SK-N-SH (cell line): ENCODE results near the gene ZNHIT2. TPM values are rescaled to one million over a fixed set of nuclear protein-coding genes. Genes with fewer than 3 reads are reported as not detected.
A peak's percentile ranks its signal among the peaks of the same experiment; 100 is the strongest.

Experiments
- CTCF ChIA-PET: fragments of 300-600, 350-600 bp; formaldehyde crosslinking; extraction: SDS; loops from one replicate; lab custom pipeline; 2021; lab: Yijun Ruan, JAX
- POLR2A ChIA-PET: fragments of 350-600 bp; sonication (Branson Sonifier 250); formaldehyde crosslinking; extraction: SDS; loops from one replicate; lab custom pipeline; 2020; ENCODE audit warnings: antibody characterized with exemption, inconsistent platforms; lab: Yijun Ruan, JAX
- DNase-seq: peaks from one replicate; pipeline ENCODE4 v3.0.0; 2012
- H2AFZ ChIP-seq: fragments of 200-600 bp; sonication (generic); 2 replicates; pipeline ENCODE4 v1.8.1; 2016; ENCODE audit warnings: antibody characterized with exemption, mild to moderate bottlenecking, low read depth
- H3F3A ChIP-seq: fragments of 200-600 bp; sonication (generic); replicated peaks from 2 replicates; pipeline ENCODE3; 2016; ENCODE audit warnings: antibody characterized with exemption, mild to moderate bottlenecking; ENCODE audit not compliant: insufficient read depth
- H3K27ac ChIP-seq, 2 experiments: fragments of 200-500 bp in 1 of 2; fragments of 200-600 bp in 1 of 2; sonication (Bioruptor generic) in 1 of 2; sonication (generic), shearing (Covaris generic) in 1 of 2; 2 replicates each; pipeline versions ENCODE4 v1.5.1 to v1.6.1; 2014 to 2016; ENCODE audit warnings: low read depth in 2 of 2, inconsistent platforms in 1 of 2, low read length in 1 of 2, mild to moderate bottlenecking in 1 of 2, mixed read lengths in 1 of 2
- H3K27me3 ChIP-seq: fragments of 200-600 bp; sonication (generic), shearing (Covaris generic); 2 replicates; pipeline ENCODE4 v1.6.1; 2016; ENCODE audit warnings: mixed run types; ENCODE audit not compliant: insufficient read depth
- H3K36me3 ChIP-seq, 2 experiments: fragments of 200-500 bp in 1 of 2; fragments of 200-600 bp in 1 of 2; sonication (Bioruptor generic) in 1 of 2; sonication (generic) in 1 of 2; replicated peaks in 1 of 2; 2 replicates each; pipeline versions ENCODE3 to v1.5.1; 2014 to 2016; ENCODE audit warnings: low read length in 1 of 2, mild to moderate bottlenecking in 1 of 2; ENCODE audit not compliant: insufficient read depth in 2 of 2, control insufficient read depth in 1 of 2
- H3K4me1 ChIP-seq, 2 experiments: fragments of 200-500 bp in 1 of 2; fragments of 200-600 bp in 1 of 2; sonication (Bioruptor generic) in 1 of 2; sonication (generic), shearing (Covaris generic) in 1 of 2; 2 replicates each; pipeline versions ENCODE4 v1.5.1 to v1.6.1; 2014 to 2016; ENCODE audit warnings: low read depth in 1 of 2, low read length in 1 of 2, mixed run types in 1 of 2; ENCODE audit not compliant: insufficient read depth in 2 of 2, control insufficient read depth in 1 of 2
- H3K4me2 ChIP-seq: fragments of 200-600 bp; sonication (generic), shearing (Covaris generic); 2 replicates; pipeline ENCODE4 v1.6.1; 2017; ENCODE audit warnings: mixed run types
- H3K4me3 ChIP-seq, 2 experiments: fragments of 200-500 bp in 1 of 2; fragments of 200-600 bp in 1 of 2; sonication (Bioruptor generic) in 1 of 2; sonication (generic), shearing (Covaris generic) in 1 of 2; 2 replicates each; pipeline versions ENCODE4 v1.5.1 to v1.8.1; 2014 to 2016; ENCODE audit warnings: low read depth in 2 of 2, inconsistent platforms in 1 of 2, low read length in 1 of 2, mild to moderate bottlenecking in 1 of 2, mixed read lengths in 1 of 2, moderate library complexity in 1 of 2
- H3K79me2 ChIP-seq: fragments of 200-600 bp; sonication (generic); 2 replicates; pipeline ENCODE4 v1.8.1; 2017; ENCODE audit warnings: mild to moderate bottlenecking; ENCODE audit not compliant: insufficient read depth
- H3K9ac ChIP-seq: fragments of 200-600 bp; sonication (generic); 2 replicates; pipeline ENCODE4 v1.6.1; 2017; ENCODE audit warnings: mixed run types
- H3K9me2 ChIP-seq: fragments of 200-600 bp; sonication (generic); 2 replicates; pipeline ENCODE4 v1.6.1; 2017; ENCODE audit warnings: mixed run types
- H3K9me3 ChIP-seq: fragments of 200-600 bp; sonication (generic); 2 replicates; pipeline ENCODE4 v1.6.1; 2017; ENCODE audit warnings: mixed run types, mild to moderate bottlenecking, moderate library complexity
- H4K20me1 ChIP-seq: fragments of 200-600 bp; sonication (generic); 2 replicates; pipeline ENCODE4 v1.6.1; 2017; ENCODE audit warnings: mild to moderate bottlenecking, mixed run types; ENCODE audit not compliant: insufficient read depth
- CHD2 ChIP-seq: fragments of 150-350 bp; IDR thresholded peaks from 2 replicates; pipeline ENCODE4 v1.6.1; 2018; ENCODE audit warnings: low read length; ENCODE audit not compliant: partially characterized antibody
- ELF1 ChIP-seq: IDR thresholded peaks from 2 replicates; pipeline ENCODE4 v1.4.0; 2012
- EZH2phosphoT487 ChIP-seq: fragments of 200-600 bp; sonication (generic); IDR thresholded peaks from 2 replicates; pipeline ENCODE4 v1.6.1; 2017; ENCODE audit warnings: low read depth, mixed run types, mild to moderate bottlenecking, antibody characterized with exemption, moderate library complexity, borderline replicate concordance
- FOXM1 ChIP-seq: IDR thresholded peaks from 2 replicates; pipeline ENCODE4 v1.4.0; 2012; ENCODE audit warnings: low read depth, mild to moderate bottlenecking
- GABPA ChIP-seq: IDR thresholded peaks from 2 replicates; pipeline ENCODE4 v1.4.0; 2012; ENCODE audit warnings: low read depth, mild to moderate bottlenecking
- GATA2 ChIP-seq: sonication (generic); formaldehyde crosslinking; IDR thresholded peaks from 2 replicates; pipeline ENCODE4 v1.5.0; 2020; ENCODE audit warnings: mild to moderate bottlenecking, missing genetic modification reagents
- JUND ChIP-seq: IDR thresholded peaks from 2 replicates; pipeline ENCODE4 v1.4.0; 2012
- MXI1 ChIP-seq: IDR thresholded peaks from 2 replicates; pipeline ENCODE4 v1.6.1; 2012; ENCODE audit warnings: mild to moderate bottlenecking, low read depth, low read length, improper control_type of control experiment
- NFIC ChIP-seq: IDR thresholded peaks from 2 replicates; pipeline ENCODE4 v1.4.0; 2012; ENCODE audit warnings: borderline replicate concordance
- NRF1 ChIP-seq: IDR thresholded peaks from 2 replicates; pipeline ENCODE4 v1.6.1; 2012; ENCODE audit warnings: low read depth, mild to moderate bottlenecking, low read length
- RAD21 ChIP-seq: IDR thresholded peaks from 2 replicates; pipeline ENCODE4 v1.6.1; 2012; ENCODE audit warnings: mild to moderate bottlenecking, low read length
- SIN3A ChIP-seq: IDR thresholded peaks from 2 replicates; pipeline ENCODE4 v1.6.1; 2012; ENCODE audit warnings: low read depth, mild to moderate bottlenecking, low read length, moderate library complexity, borderline replicate concordance
- SMC3 ChIP-seq: IDR thresholded peaks from 2 replicates; pipeline ENCODE4 v1.6.1; 2012; ENCODE audit warnings: low read depth, low read length, improper control_type of control experiment
- TAF1 ChIP-seq: IDR thresholded peaks from 2 replicates; pipeline ENCODE4 v1.6.1; 2012; ENCODE audit warnings: low read depth, mild to moderate bottlenecking, low read length, moderate library complexity, borderline replicate concordance
- TCF12 ChIP-seq: IDR thresholded peaks from 2 replicates; pipeline ENCODE4 v1.4.0; 2012
- YY1 ChIP-seq: IDR thresholded peaks from 2 replicates; pipeline ENCODE4 v1.4.0; 2012; ENCODE audit warnings: low read depth, mild to moderate bottlenecking
- WGBS: methylation state at CpG from one replicate; pipeline ENCODE4 v1.1.6; 2017; ENCODE audit warnings: low lambda C conversion rate; 5-methylcytosine and 5-hydroxymethylcytosine counted together
- polyA plus RNA-seq, 3 experiments: library from polyadenylated mRNA; depleted of rRNA; stranded (reverse); fragments of >200 nt; gene quantifications; 2 replicates each; pipeline ENCODE4 v1.2.3, GENCODE V29; 2012
- TF ChIP-seq, protein P1 (sequence below): fragments of 150-350 bp; IDR thresholded peaks from 2 replicates; pipeline ENCODE4 v1.6.1; 2017; ENCODE audit warnings: antibody characterized with exemption, low read length, low read depth, borderline replicate concordance
- TF ChIP-seq, protein P2 (sequence below): IDR thresholded peaks from 2 replicates; pipeline ENCODE4 v1.4.0; 2012; ENCODE audit warnings: low read depth, borderline replicate concordance
- TF ChIP-seq, protein P3 (sequence below): IDR thresholded peaks from 2 replicates; pipeline ENCODE4; 2012
- TF ChIP-seq, protein P4 (sequence below): IDR thresholded peaks from 2 replicates; pipeline ENCODE4 v1.6.1; 2012; ENCODE audit warnings: mild to moderate bottlenecking, low read depth, low read length, moderate library complexity

The ZNHIT2 gene
- polyA plus RNA-seq, 1 of the 3 experiments (the other 2 are of a cell fraction): 5.6 TPM

DNA sequence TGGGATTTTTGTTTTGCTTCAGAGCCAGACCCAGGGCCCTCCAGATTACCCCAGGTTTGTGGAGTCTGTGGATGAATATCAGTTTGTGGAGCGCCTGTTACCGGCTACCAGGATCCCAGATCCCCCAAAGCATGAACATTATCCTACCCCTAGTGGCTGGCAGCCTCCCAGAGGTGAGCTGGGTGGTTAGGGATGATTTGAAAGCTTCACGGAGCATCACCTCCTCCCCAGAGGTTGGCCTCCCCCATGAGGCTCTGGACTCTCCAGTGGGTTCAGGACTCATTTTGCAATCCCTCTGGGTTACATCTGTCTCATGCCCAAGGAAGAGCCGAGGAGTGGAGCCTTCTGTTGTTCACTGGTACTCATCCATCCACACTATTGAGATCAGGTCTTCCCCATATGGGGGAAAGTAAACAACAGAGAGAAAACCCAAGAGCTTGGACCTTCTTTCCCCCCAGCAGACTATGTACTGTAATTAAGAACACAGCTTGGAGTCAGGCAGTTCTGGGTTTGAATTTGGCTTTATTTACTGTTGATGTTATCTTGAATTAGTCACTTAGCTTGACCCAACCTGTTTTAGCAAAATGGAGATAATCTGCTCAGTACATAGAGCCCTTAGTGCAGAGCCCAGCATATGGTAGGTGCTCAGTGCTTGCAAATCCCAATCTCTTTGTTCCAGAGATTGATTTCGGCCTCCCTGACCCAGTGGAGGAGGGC is 7.1 kb upstream of the ZNHIT2 start (continued):
- TF ChIP-seq, protein P1, sequence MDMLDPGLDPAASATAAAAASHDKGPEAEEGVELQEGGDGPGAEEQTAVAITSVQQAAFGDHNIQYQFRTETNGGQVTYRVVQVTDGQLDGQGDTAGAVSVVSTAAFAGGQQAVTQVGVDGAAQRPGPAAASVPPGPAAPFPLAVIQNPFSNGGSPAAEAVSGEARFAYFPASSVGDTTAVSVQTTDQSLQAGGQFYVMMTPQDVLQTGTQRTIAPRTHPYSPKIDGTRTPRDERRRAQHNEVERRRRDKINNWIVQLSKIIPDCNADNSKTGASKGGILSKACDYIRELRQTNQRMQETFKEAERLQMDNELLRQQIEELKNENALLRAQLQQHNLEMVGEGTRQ: no peak
- TF ChIP-seq EZH2phosphoT487 (no peak), GATA2 (CRISPR knock-in tag) (no peak), TAF1 (no peak), GABPA (no peak), FOXM1 (no peak), ELF1 (no peak), TCF12 (no peak), SIN3A (no peak)
- TF ChIP-seq, all 33 proteins: peak for 0

DNA sequence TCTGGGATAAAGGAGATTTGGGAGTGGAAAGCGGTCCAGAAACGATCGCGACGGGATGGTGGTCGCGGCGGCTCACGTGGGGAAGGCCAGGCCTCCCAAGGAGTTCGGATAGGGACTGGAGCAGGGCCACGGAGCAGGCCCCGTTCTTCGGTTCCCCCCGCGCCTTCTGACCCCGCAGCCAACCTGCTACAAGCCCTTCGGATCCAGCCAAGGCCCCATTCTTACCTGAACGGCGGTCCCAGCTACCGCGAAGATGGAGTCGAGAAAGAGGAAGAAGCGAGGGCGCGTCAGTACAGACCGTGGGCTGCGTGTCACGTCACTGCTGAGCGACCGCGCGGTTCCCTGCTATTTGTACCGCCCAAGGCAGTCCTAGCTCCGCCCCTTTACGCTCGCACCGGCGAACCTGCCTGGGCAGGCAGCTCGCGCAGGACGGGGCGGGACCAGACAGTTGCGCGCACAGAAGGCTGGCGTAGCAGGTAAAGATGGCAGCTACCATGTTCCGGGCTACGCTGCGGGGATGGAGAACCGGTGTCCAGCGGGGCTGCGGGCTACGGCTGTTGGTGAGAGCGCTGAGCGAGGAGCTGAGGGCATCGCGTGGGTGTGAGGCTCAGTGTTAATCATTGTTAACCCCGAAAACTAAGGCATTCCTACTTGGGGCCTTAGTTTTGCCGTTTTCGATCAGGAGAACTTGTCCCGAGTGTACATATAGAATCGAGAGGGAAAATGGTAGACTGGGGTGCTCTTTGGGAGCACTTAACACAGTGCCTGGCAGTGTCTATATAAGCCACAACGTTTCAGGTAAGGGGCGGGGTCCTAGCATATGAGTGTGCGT is 4.6 kb upstream of the ZNHIT2 start, which contains the start of the genes FAU and MRPL49:
FAU (minus strand) TSS at position 270 of the 832 bp plus-strand sequence. CDS start 321 bp downstream, outside the sequence.
MRPL49 (plus strand) TSS at position 457 of the 832 bp plus-strand sequence; CDS start at position 483, 26 bp downstream.
- Histone ChIP-seq H3K36me3 (peaks cover 35 to 47% of the 10 kb centered on the region in 2 experiments), H3K27me3 (no peaks in the 10 kb centered on the region), H4K20me1 (no peaks in the 10 kb centered on the region), H3K4me1 (peaks cover 11 to 13% of the 10 kb centered on the region in 2 experiments; a peak in 3 of 4 replicates), H3K4me3 (peak within 1 kb of the TSS; percentile 89 to 91), H2AFZ (peak within 1 kb of the TSS; percentile 79; the same call in 1 of the 2 replicates), H3K9me3 (no peaks in the 10 kb centered on the region), H3K4me2 (peak within 1 kb of the TSS; percentile 93), H3F3A (peaks cover 31% of the 10 kb centered on the region), H3K79me2 (peaks cover 55% of the 10 kb centered on the region), H3K9me2 (no peaks in the 10 kb centered on the region), H3K9ac (peak within 1 kb of the TSS; percentile 89), H3K27ac (peak within 1 kb of the TSS; percentile 81 to 95)
- 1% methylated on average over 56 of the region's 64 CpGs for WGBS
- POLR2A ChIA-PET: interaction anchor here (0.5 to 2.0 kb wide), 10 partner anchors 10 to 244 kb away, joined by 3 to 22 read pairs (median 6); partner anchors contain the start of genes CAPN1, EHD1, SYVN1 and TM7SF2
- CTCF ChIA-PET: interaction anchor here (1.3 to 3.3 kb wide), 5 partner anchors 10 to 108 kb away, joined by 4 to 47 read pairs (median 9); partner anchors contain the start of genes ARL2, CAPN1, SYVN1 and TM7SF2
- DNase-seq: peak; percentile 96
- no peak for TF ChIP-seq NFIC
- TF ChIP-seq GATA2 (CRISPR knock-in tag): no peak
- TF ChIP-seq GABPA: peak; percentile 68
- TF ChIP-seq, protein P2, sequence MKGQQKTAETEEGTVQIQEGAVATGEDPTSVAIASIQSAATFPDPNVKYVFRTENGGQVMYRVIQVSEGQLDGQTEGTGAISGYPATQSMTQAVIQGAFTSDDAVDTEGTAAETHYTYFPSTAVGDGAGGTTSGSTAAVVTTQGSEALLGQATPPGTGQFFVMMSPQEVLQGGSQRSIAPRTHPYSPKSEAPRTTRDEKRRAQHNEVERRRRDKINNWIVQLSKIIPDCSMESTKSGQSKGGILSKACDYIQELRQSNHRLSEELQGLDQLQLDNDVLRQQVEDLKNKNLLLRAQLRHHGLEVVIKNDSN: no peak
- TF ChIP-seq, protein P3, sequence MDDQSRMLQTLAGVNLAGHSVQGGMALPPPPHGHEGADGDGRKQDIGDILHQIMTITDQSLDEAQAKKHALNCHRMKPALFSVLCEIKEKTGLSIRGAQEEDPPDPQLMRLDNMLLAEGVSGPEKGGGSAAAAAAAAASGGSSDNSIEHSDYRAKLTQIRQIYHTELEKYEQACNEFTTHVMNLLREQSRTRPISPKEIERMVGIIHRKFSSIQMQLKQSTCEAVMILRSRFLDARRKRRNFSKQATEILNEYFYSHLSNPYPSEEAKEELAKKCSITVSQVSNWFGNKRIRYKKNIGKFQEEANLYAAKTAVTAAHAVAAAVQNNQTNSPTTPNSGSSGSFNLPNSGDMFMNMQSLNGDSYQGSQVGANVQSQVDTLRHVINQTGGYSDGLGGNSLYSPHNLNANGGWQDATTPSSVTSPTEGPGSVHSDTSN: no peak
- TF ChIP-seq SIN3A: peak; percentile 94; the same call in 1 of the 2 replicates
- TF ChIP-seq, protein P1: no peak
- peak; percentile 96 for TF ChIP-seq TAF1
- TF ChIP-seq NRF1: peak; percentile 92
- TF ChIP-seq CHD2: peak; percentile 81
- TF ChIP-seq JUND: no peak
- TF ChIP-seq, protein P4, sequence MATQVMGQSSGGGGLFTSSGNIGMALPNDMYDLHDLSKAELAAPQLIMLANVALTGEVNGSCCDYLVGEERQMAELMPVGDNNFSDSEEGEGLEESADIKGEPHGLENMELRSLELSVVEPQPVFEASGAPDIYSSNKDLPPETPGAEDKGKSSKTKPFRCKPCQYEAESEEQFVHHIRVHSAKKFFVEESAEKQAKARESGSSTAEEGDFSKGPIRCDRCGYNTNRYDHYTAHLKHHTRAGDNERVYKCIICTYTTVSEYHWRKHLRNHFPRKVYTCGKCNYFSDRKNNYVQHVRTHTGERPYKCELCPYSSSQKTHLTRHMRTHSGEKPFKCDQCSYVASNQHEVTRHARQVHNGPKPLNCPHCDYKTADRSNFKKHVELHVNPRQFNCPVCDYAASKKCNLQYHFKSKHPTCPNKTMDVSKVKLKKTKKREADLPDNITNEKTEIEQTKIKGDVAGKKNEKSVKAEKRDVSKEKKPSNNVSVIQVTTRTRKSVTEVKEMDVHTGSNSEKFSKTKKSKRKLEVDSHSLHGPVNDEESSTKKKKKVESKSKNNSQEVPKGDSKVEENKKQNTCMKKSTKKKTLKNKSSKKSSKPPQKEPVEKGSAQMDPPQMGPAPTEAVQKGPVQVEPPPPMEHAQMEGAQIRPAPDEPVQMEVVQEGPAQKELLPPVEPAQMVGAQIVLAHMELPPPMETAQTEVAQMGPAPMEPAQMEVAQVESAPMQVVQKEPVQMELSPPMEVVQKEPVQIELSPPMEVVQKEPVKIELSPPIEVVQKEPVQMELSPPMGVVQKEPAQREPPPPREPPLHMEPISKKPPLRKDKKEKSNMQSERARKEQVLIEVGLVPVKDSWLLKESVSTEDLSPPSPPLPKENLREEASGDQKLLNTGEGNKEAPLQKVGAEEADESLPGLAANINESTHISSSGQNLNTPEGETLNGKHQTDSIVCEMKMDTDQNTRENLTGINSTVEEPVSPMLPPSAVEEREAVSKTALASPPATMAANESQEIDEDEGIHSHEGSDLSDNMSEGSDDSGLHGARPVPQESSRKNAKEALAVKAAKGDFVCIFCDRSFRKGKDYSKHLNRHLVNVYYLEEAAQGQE: no peak
- no peak for TF ChIP-seq RAD21
- TF ChIP-seq SMC3: peak; percentile 6; the same call in 1 of the 2 replicates
- TF ChIP-seq TCF12: peak; percentile 22; the same call in 1 of the 2 replicates
- TF ChIP-seq MXI1: peak; percentile 94
- no peak for TF ChIP-seq EZH2phosphoT487
- TF ChIP-seq YY1: peak; percentile 90
